HG02885 (cell line): Measurements from ENCODE around the gene SSBP3.

Experiments used
- ATAC-seq: cut with Tn5 transposase; IDR thresholded peaks from one replicate; pipeline ENCODE4 v1.9.1; 2021; ENCODE audit warnings: mild to moderate bottlenecking; ENCODE audit not compliant: unreplicated experiment, poor library complexity

SSBP3 gene

DNA sequence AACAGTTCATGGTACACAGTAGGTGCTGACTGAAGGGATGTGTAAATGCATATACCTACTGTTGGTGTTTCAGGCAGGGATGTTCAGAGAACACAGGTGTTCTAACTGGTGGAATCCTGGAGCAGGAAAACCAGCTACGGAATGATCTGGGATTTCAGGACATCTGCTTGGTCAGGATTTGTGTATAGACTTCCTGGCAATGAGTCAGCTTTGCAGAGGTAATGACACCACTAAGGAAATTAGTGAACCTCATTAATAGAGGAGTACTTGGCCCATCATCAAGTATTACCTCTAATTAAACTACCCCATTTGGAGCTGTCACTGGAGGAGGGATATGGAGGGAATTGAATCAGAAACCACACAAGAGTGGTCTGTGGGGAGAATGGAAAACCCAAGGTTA lies 198.9 kb downstream of the SSBP3 start:
- no peak for ATAC-seq

DNA sequence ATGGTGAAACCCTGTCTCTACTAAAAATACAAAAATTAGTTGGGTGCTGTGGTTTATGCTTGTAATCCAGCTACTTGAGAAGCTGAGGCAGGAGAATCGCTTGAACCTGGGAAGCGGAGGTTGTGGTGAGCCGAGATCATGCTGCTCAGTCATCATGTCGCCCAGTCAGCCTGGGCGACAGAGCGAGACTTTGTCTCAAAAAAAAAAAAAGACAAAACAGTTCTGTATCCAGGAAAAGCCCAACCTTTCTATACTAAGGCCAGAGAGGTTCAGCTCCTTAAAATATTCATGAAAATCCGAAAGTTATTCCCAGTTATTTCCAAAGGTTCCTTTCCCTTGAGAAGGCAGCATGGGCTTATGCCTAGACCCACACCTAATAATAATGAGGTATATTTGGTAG lies 202.0 kb downstream of the SSBP3 start:
- no peak for ATAC-seq

DNA sequence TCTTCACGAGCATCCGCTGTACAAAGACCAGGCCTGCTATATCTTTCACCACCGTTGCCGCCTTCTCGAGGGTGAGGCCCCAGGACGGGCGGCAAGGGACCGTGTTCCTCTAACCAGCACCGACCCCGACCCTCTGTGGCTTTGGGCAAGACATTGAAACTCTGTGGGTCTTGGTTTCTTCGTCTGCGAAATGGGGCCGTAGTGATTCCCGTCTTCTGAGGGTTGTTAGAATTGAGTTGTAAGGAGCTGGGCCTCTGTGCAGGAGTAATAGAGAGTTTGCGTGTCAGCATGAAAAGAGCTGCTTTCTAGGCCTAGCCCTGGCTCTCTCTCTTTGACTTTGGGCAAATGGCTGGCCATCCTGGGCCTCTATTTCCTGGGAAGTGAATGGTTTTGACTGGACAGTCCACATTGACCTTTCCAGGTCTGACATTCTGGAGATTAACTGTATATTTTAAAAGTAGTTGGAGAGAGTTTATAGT lies 205.6 kb downstream of the SSBP3 start:
- ATAC-seq: peak; percentile 14

DNA sequence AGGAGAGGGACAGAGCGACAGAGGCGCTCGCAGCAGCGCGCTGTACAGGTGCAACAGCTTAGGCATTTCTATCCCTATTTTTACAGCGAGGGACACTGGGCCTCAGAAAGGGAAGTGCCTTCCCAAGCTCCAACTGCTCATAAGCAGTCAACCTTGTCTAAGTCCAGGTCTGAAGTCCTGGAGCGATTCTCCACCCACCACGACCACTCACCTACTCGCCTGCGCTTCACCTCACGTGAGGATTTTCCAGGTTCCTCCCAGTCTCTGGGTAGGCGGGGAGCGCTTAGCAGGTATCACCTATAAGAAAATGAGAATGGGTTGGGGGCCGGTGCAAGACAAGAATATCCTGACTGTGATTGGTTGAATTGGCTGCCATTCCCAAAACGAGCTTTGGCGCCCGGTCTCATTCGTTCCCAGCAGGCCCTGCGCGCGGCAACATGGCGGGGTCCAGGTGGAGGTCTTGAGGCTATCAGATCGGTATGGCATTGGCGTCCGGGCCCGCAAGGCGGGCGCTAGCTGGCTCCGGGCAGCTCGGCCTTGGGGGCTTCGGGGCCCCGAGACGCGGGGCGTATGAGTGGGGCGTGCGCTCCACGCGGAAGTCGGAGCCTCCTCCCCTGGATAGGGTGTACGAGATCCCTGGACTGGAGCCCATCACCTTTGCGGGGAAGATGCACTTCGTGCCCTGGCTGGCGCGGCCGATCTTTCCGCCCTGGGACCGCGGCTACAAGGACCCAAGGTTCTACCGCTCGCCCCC lies 206.3 kb downstream of the SSBP3 start, which contains the start of the genes CYB5RL and MRPL37:
Gene CYB5RL (minus strand): TSS at position 266 of the 754 bp plus-strand sequence. CDS start 4,414 bp downstream, outside the sequence.
Gene MRPL37 (plus strand): TSS at position 403 of the 754 bp plus-strand sequence. CDS start 77 bp downstream, at position 480.
- peak; percentile 95 for ATAC-seq

DNA sequence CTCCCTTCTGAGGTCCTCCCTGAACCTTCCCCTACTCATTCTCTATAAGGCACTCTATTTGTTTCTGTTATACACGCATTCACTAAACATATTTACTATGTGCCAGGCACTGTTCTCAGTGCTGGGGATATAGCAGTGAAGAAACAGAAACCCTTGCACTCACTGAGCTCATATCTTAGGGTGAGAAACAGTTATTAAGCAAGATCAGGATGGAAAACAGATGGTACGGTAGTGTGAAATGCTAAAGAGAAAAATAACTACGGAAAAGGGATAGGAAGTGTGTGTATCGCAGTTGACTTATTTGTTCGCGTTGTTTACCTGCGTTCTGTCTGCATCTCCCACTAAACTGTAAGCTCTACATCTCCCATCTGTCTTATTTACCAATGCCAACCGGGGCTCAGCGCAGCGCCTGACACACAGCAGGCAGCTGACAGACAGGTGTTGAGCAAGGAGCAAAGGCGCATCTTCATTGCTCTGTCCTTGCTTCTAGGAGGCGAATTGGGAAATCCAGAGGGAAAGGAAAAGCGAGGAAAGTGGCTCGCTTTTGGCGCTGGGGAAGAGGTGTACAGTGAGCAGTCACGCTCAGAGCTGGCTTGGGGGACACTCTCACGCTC lies 206.9 kb downstream of the SSBP3 start:
- ATAC-seq: no peak

DNA sequence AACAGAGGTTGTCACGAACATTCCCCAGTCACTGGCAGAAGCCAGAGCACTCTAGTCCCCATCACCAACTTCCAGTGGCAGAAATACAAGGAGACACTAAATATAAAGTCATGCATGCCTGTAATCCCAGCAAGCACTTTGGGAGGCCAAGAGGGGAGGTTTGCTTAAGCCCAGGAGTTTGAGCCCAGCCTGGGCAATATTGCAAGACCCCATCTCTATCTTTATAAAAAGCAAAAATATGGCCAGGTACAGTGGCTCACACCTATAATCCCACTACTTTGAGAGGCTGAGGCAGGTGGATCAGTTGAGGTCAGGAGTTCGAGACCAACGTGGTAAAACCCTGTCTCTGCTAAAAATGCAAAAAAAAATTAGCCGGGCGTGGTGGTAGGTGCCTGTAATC lies 212.7 kb downstream of the SSBP3 start:
- ATAC-seq: no peak

DNA sequence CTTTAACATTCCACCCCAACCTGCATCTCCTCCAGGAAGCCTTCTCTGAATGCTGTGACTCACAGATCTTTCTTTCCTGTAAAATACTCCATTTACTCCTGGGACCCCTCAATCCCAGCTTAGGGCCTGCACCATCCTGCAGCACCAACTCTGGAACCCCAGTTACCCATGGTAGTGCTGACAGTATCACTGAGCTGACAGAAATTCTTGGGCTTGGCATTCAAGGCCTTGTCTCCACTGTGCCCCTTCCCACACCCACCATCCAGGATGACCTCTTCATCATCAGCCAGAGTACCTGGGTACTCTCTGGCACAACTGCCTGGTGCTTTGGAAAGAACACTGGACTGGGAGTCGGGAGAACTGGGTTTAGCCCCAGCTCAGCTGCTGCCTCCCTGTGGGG lies 214.7 kb downstream of the SSBP3 start:
- no peak for ATAC-seq

DNA sequence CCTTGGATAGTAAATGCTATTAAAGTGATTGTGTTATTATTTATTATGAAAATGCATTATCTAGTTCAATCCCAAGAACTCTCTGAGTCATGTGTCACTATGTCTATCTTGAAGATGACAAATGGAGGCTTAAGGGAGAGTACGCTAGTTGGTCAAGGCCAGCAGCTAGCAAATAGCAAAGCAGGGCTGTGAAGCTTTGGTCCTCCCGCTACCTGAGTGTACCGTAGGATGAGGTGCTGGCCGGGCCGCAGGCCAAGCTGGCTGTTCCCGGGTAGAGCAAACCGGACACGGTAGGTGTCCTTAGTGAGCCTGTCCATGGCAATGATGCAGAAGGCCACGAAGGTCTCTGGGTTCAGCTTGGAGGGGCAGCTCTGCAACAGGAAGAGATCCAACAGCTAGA lies 215.7 kb downstream of the SSBP3 start:
- no peak for ATAC-seq

DNA sequence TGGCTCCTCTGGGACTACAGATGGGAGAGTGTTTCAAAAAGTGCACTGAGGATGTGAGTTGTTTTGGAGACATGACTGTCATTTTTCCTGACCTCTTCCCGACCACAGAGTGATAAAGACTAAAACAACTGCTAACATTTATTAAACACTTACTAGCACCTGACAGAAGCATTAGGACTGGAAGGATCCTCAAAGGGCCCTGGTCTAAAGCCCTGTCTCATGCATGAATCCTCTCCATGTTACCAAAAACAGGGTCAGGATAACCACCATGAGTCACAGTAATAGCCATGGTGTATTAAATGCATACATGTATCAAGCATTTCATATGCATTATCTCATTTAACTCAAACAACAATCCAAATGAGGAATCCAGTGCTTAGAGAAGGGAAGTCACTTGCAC lies 217.9 kb downstream of the SSBP3 start:
- no peak for ATAC-seq

DNA sequence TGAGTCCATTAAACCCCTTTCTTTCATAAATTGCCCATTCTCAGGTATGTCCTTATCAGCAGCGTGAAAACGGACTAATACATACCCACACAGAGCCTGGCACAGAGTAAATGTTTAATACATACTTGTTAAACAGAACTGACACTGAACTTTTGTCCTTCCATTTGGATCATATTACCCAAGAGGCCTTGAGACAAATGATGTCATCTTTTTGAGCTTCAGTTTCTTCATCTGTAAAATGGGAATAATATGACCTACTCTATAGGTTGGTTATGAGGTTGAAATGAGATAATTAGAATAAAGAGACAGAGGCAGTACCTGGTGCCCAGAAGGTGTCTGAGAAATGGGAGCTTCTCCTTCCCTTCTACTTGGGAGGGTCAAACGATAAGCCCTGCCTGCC lies 220.1 kb downstream of the SSBP3 start:
- ATAC-seq: no peak

GRCh38 chr1:54180701-54181360 lies 225.4 kb downstream of the SSBP3 start:
- ATAC-seq: no peak

GRCh38 chr1:54178296-54179070 lies 227.7 kb downstream of the SSBP3 start:
- ATAC-seq: no peak

GRCh38 chr1:54177726-54178125 lies 228.5 kb downstream of the SSBP3 start:
- no peak for ATAC-seq

- no peak for ATAC-seq
These were observed 229.4 kb downstream of the SSBP3 start for GRCh38 chr1:54176621-54177327.
